GM21619 (cell line): ENCODE measurements around the gene VAMP2.
"Not testable (repeated sequence)": the region's sequence is repeated elsewhere in the genome, so short reads cannot be mapped to it uniquely, and the experiment has no call there.

Experiments
- ATAC-seq: cut with Tn5 transposase; IDR thresholded peaks from one replicate; pipeline ENCODE4 v1.9.1; 2021; ENCODE audit not compliant: unreplicated experiment

The VAMP2 gene

DNA sequence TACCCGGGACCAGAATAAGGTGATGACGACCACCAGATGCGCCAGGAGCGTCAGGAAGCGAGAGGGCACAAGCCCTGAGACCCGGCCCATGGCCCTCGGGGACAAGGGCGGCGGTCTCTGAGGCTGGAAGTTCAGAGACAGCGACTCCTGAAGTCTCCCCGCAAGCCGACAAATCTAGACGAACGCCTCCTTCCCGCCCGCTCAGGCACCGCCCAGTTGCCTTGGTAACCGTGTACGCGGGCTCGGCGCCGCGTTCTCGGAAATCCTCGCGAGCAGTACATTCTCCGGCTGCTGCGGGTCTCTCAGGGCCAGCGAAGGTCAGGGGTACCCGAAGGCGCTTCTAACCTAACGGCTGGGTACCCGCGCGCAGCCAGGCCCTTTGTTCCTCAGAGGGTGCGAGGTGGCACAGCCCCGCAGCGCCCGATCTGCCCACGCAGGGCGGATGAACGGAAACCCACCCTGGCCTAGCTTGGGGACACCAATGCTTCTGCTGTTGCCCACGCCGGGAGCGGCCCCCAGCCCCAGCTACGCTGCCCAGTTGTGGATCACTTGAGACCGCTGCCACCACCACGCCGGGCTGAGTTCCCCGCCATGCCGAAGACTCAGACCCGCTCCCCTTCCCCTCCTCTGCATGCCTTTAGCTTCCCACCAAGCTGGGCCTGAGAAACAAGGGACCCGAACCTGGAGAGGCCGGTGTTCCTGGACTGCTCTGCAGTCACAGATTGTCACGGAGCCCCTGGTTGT lies 13.6 kb upstream of the VAMP2 start, which contains the start of gene TMEM107:
Gene TMEM107, minus strand, starts transcription at position 184 of the 744 bp plus-strand sequence. Its CDS starts 94 bp downstream, at position 90.
- peak; percentile 39 for ATAC-seq

DNA sequence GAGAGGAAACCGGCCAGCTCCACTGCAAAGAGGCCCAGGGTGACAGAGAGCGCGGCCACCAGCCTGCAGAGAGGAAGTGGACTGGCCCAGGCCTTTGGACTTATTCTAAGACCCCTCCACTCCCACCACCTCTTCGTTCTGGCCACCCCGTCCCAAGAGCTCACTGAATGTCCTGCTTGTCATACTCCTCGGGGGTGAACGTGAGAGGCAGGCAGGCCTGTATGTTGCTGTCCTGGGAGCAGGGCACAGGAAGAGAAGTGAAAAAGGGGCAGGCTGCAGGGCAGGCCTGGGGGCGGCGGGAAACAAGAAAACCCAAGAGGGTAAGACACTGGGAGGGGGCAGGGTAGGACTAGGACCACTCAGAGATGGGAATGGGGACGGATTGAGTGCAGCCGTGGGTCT lies 13.0 kb upstream of the VAMP2 start:
- no peak for ATAC-seq

DNA sequence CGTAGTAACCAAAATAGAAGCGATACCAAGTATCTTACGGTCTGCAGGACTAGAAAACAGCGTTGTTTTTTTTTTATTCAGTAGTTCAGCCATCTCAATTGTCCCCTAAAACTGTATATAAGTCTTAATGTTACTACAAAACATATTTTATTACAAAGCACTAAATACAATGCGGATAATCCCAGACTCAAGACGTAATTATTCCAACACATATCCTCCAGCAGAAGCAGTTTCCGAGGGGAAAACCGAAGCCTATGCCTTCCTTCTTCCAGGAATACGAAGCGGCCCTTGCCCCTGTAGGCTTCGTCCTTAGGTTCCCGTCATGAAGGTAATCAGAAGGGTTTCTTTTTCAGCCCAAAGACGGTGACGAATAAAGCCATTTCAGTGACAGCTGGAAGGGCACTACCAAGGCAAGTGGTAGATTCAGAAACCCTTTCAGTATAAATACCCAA lies 11.1 kb upstream of the VAMP2 start:
- ATAC-seq = no peak

DNA sequence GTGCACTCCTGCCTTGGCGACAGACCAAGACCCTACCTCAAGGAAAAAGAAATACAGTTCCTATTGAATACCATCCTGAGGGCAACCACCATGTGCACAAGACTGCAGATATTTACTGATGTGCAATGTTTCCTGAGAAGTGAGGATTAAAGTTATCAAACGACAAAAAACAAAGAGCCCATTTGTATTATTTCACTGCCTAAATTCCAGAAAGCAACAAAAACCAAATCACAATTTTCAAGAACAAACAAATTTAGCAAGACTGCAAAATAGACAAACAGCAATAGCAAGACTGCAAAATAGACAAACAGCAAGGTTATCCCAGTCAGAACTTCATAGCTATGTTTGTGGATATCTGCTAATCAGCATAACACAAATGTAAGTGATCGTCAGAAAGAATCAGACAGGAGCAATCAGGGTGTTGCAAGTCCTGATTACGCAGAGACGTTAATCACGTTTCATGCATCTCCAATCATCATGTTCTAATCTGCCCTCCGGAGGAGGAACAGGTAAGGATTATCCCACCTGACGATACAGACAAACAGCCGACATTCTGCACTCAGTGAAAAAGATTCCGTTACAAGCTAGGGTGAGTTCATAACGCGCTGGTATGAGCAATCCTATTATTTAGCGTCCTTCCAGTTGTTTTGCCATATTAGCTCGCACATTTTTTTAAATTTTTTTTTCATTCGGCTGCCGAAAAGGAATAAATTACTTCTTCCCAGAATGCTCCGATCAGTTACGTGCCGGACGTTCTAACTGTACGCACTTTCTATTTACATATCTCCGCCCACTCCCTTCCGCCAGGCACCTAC lies 10.5 kb upstream of the VAMP2 start:
- ATAC-seq = peak; percentile 68

DNA sequence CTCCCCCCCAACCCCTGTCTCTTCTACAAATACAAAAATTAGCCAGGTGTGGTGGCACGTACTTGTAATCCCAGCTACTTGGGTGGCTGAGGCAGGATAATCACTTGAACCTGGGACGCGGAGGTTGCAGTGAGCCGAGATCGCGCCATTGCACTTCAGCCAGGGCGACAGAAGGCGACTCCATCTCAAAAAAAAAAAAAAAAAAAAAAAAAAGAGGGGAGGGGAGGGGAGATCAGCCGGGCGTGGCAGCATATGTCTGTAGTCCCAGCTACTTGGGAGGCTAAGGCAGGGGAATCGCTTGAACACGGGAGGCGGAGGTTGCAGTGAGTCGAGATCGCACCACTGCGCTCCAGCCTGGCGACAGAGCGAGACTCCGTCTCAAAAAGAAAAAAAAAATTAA lies 7.4 kb upstream of the VAMP2 start:
- ATAC-seq = not testable (repeated sequence)

DNA sequence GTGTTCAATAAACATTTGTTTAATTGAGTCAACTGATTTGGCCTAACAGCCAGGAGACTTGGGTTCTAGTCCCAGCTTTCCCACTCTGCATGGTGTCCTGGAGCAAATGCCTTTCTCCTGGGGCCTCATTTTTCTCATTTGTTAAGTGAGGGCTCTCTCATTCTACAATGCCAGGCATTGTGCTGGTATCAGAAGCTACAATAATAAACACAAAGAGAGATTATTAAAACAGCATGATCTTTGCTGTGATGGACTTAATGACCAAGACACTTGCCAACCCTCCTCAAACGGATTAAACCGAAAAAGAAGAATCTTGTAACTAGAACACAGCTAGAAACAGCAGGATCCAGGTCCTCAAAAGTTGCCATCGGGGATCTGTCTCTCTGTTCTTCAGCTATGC lies 4.8 kb upstream of the VAMP2 start:
- no peak for ATAC-seq

DNA sequence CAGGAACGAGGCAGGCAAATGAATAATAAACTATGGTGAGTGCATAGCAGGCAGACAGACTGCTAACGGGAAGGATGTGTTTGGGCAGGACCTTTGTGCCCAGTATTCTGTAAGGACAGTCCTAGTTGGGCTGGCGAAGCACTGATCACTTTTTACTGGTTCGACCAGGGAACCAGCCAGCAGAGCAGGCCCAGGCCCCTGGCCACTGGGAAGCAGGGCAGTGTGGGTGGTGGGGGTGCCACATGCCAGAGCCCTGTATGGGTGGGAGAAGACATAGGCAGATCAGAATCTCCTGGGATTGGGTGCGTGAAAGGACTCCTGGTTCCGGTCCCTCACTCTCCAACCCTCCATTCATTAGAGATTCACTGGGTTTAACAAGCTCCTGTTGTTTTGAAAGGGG lies 4.0 kb upstream of the VAMP2 start:
- no peak for ATAC-seq

DNA sequence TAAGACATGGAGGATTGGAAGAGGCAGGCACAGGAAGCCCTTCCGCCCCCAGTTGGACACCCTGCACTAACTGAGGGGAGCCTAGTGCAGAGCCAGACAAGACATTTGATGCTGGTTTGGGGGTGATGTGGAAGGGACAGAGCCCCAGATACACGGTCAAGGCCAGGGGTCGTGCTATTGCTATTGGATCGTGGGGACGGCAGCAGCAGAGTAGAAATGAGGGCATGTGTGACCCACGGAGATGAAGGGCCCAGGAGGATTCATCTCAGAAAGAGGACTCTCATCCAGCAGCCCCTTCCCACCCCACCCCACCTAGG lies 2.0 kb upstream of the VAMP2 start:
- ATAC-seq = no peak

DNA sequence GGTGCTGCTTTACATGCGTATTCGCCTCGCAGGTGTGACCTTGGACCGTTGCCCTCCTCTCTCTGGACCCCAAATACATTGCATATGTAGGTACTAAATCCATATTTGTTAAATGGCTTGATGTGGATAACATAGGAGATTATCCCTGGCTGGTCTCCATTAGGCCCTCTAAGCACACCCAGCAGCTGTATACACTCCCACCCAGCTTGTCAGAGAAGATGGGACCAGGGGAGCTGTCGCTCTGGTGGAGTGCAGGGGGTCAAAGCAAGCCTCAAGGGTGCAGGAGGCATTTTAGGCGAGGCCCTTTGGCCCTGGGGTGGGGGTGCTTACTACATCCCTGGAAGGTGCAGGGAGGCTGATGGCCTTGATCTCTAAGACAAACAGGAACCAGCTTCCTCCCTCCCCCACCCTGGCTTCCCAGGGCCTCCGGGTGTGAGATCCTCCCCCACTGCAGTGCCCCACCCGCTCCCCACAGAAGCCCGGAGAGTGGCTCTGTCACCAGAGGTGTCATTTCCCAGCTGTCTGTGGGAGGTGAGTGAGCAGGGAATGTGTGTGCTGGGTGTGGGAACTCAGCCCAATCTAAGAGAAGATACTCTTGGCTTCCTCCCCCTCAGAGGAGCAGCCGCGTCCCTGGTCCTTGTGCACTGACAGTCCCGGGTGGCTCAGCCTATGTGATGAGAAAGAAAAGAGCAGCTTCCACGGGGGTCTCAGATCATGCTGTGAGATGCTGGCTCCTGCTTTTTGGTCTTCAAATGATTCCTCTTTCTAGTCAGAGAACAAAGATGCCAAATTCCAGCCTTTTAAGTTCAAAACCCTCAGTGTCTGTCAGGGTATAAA lies 1.4 kb upstream of the VAMP2 start:
- no peak for ATAC-seq

DNA sequence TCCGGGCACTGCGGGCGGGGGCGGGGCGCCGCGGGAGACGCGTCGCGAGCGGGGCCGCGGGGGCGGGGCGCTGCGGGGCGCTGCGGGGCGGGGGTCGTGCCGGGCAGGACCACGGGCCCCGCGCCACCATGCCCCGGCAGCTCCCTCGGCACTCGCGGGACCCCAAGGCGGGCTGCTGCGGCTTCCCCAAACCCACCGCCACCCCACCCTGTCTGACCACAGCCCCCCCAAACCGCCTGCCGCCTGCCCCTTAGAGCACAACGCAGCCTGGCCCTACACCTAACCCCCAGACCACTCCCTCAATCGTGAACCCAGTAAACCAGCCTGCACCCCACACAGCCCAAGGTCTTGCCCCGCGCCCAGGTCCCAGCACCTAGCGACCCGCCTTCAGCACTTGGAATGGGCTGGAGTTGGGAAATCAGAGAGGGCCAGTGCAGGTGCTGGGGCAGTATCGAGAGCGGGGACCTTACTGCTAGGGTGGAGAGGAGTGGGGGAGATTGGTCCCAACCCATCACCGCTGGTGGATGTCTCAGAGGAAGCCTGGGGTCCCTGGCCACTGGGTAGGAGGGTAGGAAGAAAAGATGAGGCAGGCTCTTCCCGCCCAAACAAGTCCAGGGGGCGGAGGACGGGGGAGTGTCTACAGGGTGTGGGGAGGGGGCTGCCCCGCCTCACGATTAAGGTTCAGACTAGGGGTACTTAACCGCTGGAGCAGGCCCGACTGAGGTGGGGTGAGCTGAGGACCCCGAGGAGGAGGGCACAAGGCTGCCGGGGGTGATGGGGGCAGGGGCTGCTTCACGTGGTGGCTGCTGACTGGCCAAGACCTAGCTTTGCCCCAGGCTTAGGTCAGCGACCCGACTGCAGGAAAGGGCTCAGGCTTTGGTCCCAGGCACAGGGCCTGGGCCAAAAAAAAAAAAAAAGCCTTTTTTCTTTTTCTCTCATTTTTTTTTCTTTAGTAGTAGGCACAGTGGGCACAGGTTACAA lies 539 bp upstream of the VAMP2 start:
- ATAC-seq = no peak

DNA sequence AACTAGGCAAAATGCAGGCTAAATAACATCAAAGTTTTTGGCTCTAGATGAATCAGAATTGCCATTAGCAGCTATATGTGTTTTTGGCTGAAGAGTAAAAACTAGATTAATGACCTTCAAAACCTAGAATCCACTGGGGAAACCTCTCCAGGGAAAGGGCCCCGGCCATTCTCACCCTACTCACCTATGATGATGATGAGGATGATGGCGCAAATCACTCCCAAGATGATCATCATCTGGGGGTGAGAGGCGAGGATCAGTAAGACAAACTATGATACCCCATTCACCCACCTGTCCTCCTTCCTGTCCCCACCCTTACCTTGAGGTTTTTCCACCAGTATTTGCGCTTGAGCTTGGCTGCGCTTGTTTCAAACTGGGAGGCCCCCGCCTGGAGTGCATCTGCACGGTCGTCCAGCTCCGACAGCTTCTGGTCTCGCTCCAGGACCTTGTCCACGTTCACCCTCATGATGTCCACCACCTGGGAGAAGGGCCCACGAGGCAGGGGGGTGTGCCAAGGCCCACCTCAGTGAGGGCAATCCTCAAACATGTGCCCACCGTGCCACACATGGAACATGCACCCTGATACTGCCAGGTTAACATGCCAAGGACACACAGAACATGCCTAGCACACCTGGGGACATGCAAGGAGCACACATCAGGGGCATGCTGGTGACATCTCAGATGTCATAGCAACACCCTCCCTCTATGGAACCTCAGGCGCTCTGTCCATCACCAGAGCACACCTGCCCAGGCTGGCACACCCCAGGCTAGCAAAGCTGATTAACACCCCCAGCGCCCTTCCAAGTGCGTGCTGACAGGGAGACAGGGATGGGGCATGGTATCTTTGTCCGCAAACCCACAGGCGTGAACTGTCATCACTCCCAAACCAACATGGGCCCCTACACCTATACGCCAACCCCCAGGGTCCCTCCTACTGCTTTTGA lies 1.2 kb downstream of the VAMP2 start:
- no peak for ATAC-seq

DNA sequence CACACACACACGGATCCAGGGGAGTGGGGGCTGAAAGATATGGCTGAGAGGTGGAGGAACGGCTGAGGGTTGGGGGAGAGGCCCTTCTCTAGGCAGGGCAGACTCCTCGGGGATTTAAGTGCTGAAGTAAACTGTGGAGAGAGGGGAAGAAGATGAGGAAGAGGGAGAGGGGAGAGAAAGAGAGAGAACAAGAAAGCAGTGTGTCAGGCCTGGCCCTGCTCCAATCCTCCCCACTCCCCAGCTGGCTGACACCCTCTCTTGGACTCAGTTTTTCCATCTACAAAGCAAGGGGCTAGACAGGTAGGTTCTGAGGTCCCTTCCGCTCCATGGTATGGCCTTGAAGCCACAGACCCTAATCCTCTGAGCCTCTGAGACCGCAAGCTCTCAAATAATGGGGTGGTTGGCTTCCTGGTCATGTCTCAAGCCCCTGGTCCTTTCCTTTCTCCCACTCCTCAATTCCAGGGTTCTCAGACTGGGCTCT lies 2.0 kb downstream of the VAMP2 start:
- no peak for ATAC-seq

DNA sequence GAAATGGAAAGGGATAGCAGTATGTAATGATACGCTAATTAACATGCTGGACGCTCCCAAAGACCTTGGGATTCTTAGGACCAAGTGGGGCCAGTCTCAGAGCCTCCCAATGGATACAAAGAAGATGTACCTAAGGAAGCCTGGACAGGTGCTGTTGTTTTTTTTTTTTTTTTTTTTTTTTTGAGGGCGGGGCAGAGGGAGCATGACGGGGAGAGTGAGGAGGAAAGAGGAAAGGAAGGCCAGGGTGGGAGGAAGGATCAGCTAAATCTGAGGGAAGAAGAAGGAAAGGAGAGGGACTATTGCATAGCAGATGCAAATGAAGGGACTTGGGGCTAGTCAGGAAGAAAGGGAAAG lies 2.5 kb downstream of the VAMP2 start:
- no peak for ATAC-seq

DNA sequence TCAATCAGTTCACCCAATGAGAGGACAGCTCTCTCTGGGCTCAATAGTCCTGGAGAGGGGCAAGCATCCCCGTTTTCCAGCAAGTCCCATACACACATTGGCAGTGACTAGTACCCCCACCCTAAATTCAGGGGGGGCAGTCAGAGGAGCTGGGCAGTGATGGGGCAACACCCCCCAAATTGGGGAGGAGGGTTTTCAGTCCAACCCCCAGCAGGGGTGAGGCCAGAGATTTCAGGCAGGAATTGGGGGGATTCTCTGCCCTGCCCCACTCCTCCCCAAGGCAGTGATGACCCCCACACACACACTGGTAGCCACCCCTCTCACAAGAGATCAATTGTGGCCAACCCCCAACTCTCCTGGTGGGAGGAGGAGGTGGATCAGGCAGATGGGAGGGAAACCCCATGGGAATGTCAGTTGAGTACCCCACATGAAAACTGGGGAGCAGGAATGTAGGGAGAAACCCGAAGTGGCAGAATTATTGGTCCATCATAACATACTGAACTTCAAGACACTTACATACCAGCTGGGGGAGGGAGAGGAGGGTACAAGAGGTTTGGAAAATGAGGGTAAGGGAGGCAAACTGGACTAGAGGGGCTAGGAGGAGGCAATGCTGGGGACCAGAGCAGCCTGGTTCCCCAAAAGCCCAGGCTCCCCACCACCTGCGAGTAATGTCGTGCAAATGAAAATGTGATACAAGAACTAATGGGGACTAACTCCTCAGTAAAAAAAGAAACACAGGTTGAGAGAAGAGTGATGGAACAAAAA lies 3.1 kb downstream of the VAMP2 start:
- ATAC-seq = no peak

DNA sequence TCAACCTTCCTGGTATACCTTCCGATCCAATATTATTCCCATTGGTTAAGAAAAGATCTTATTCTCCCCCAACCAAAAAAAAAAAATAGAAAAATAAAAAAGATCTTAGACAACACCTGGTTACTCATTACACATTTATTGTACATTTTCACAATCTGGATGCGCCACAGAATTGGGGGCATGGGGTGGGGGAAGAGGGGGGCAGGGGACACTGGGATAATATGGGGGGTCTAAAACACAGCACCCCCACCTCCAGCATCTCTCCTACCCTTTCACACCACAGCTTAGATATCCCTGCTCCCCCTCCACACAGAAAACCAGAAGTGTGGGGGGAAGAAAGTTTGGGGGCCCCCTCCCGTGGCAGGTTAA lies 3.7 kb downstream of the VAMP2 start:
- ATAC-seq = no peak

DNA sequence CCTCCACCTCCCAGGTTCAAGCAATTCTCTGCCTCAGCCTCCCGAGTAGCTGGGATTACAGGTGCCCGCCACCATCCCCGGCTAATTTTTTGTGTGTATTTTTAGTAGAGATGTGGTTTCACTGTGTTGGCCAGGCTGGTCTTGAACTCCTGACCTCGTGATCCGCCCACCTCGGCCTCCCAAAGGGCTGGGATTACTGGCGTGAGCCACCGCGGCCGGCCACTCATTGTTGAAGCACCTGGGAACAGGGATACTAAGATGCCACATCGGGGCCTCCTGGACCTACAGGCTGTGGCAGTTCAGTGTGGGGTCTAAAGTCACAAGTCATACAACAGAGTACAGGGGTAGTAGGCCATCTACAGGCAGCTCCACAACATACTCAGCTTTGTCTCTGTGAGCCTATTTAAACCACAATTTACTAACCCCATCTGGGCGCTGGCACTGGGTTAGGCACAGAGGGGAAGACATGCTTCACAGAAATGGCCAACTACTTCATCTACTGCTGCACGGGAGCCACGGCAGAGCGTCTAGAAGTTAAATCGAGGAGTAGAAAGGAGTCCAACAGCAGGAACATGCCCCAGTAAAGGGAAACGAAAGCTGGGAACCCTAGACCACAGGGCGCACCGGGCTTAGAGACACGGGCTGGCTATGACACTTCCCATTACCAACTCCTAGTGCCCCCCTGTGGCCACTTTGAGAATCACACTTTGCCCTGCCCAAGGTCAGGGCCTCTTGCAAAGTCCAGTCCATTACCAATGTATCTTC lies 4.3 kb downstream of the VAMP2 start:
- ATAC-seq = no peak

DNA sequence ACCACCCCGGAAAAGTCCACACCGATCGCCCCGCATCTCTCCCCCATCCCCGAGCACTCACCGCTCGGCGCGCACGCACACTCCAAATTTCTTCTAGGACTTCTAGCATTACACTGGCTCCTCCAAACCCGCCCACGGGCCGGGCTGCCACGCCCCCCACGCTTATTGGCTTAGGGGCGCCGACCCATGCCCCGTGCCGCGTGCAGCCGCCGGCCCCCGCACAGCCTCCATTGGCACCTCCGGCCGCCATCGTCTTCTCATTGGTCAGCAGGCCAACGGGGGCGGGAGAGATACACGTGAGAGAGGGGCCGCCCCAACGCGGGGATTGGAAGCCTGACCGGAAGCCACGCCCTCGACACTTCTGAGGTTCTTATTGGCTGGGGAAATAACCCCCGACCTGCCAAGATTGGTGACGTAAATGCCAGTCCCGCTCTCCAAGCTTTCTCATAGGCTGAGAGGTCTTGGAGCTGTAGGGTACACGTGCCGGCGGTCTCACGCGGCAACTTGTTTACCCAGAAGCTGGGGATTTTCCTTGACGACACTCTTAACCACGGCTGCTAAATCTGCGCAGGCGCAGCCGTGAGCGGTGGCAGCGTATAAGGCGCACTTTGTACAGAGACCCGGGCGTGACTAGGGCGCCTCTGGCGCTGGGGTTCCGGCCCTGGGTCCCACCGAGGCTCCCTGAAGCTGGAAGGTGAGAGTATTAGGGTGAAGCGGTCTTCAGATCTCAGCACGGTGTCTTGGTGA lies 6.3 kb downstream of the VAMP2 start:
- peak; percentile 63 for ATAC-seq
